ENCODE data around the gene SIRT6. TPM values are rescaled to one million over a fixed set of nuclear protein-coding genes. Genes with fewer than 3 reads are reported as not detected.

SIRT6 gene
- total RNA-seq, 1 experiment from 2014 or later = 10.0 TPM

Small RNA genes within 50 kb of the gene (small RNA-seq; reads per million reads assigned to genes)
- 0 reads per million in 2 experiments for gene RF00017

Other genes with a start within 250 kb of the SIRT6 start
- 1.2 and 2.5 TPM in 2 replicates for gene NMRK2, start 249.5 kb downstream of the SIRT6 start, total RNA-seq (2014; rRNA removed; shearing (Covaris generic))
- 55.6 and 62.7 TPM in 2 replicates for gene DAPK3, start 211.5 kb downstream of the SIRT6 start, total RNA-seq (2014; rRNA removed; shearing (Covaris generic))
- gene EEF2, start 197.1 kb downstream of the SIRT6 start, total RNA-seq (2014; rRNA removed; shearing (Covaris generic)) = 1,726 and 1,742 TPM in 2 replicates
- 19.1 and 20.6 TPM in 2 replicates for gene PIAS4, start 174.8 kb downstream of the SIRT6 start, total RNA-seq (2014; rRNA removed; shearing (Covaris generic))
- gene ZBTB7A, start 115.7 kb downstream of the SIRT6 start, total RNA-seq (2014; rRNA removed; shearing (Covaris generic)) = 6.9 and 8.2 TPM in 2 replicates
- 192 and 197 TPM in 2 replicates for gene MAP2K2, start 58.4 kb downstream of the SIRT6 start, total RNA-seq (2014; rRNA removed; shearing (Covaris generic))
- gene CREB3L3, start 28.9 kb downstream of the SIRT6 start, total RNA-seq (2014; rRNA removed; shearing (Covaris generic)) = not detected in 2 replicates
- gene ANKRD24, start 126 bp upstream of the SIRT6 start, total RNA-seq (2014; rRNA removed; shearing (Covaris generic)) = 0.05 and 0.16 TPM in 2 replicates
- gene EBI3, start 47.0 kb upstream of the SIRT6 start, total RNA-seq (2014; rRNA removed; shearing (Covaris generic)) = not detected in 2 replicates
- 20.2 and 20.9 TPM in 2 replicates for gene YJU2, start 64.5 kb upstream of the SIRT6 start, total RNA-seq (2014; rRNA removed; shearing (Covaris generic))
- 0.42 TPM in 1 of 2 replicates, not detected in the other for gene SHD, start 96.7 kb upstream of the SIRT6 start, total RNA-seq (2014; rRNA removed; shearing (Covaris generic))
- gene TMIGD2, start 119.8 kb upstream of the SIRT6 start, total RNA-seq (2014; rRNA removed; shearing (Covaris generic)) = not detected in 2 replicates
- gene FSD1, start 122.0 kb upstream of the SIRT6 start, total RNA-seq (2014; rRNA removed; shearing (Covaris generic)) = 2.7 and 2.8 TPM in 2 replicates
- gene STAP2, start 156.3 kb upstream of the SIRT6 start, total RNA-seq (2014; rRNA removed; shearing (Covaris generic)) = 3.1 and 3.8 TPM in 2 replicates
- 3.0 and 5.3 TPM in 2 replicates for gene MPND, start 161.0 kb upstream of the SIRT6 start, total RNA-seq (2014; rRNA removed; shearing (Covaris generic))
- 33.0 and 37.6 TPM in 2 replicates for gene SH3GL1, start 218.0 kb upstream of the SIRT6 start, total RNA-seq (2014; rRNA removed; shearing (Covaris generic))
- 14.5 and 19.4 TPM in 2 replicates for gene CHAF1A, start 220.1 kb upstream of the SIRT6 start, total RNA-seq (2014; rRNA removed; shearing (Covaris generic))

Data from SK-MEL-5 (cell line).